GM21576 (cell line): ENCODE measurements around the gene CRNN.

Experiments used
- ATAC-seq: cut with Tn5 transposase; IDR thresholded peaks from one replicate; pipeline ENCODE4 v1.9.1; 2021; ENCODE audit warnings: mild to moderate bottlenecking, moderate library complexity; ENCODE audit not compliant: unreplicated experiment

The CRNN gene

GRCh38 chr1:152426731-152427130, 12.7 kb upstream of the CRNN start:
- ATAC-seq = no peak

GRCh38 chr1:152419917-152420316, 5.9 kb upstream of the CRNN start:
- ATAC-seq = no peak

GRCh38 chr1:152415454-152416227, 1.6 kb upstream of the CRNN start:
- no peak for ATAC-seq

GRCh38 chr1:152412756-152413155, 1.3 kb downstream of the CRNN start:
- ATAC-seq = no peak

GRCh38 chr1:152411134-152411533, 2.9 kb downstream of the CRNN start:
- ATAC-seq = no peak

- no peak for ATAC-seq
Measured at GRCh38 chr1:152410599-152410998, 3.5 kb downstream of the CRNN start.

GRCh38 chr1:152410028-152410427, 4.0 kb downstream of the CRNN start:
- ATAC-seq = no peak

- ATAC-seq = no peak
Measured at GRCh38 chr1:152408664-152409063, 5.4 kb downstream of the CRNN start.

- no peak for ATAC-seq
Measured at GRCh38 chr1:152398812-152399698, 15.0 kb downstream of the CRNN start.

- ATAC-seq = no peak
Measured at GRCh38 chr1:152397474-152397873, 16.6 kb downstream of the CRNN start.

GRCh38 chr1:152394151-152394550, 19.9 kb downstream of the CRNN start:
- no peak for ATAC-seq

- no peak for ATAC-seq
Measured at GRCh38 chr1:152392909-152393308, 21.2 kb downstream of the CRNN start.

GRCh38 chr1:152388889-152389288, 25.2 kb downstream of the CRNN start:
- no peak for ATAC-seq

GRCh38 chr1:152386940-152387339, 27.1 kb downstream of the CRNN start:
- no peak for ATAC-seq

- no peak for ATAC-seq
Measured at GRCh38 chr1:152380932-152381331, 33.1 kb downstream of the CRNN start.

GRCh38 chr1:152374451-152374850, 39.6 kb downstream of the CRNN start:
- ATAC-seq = no peak

- ATAC-seq = no peak
Measured at GRCh38 chr1:152372672-152373071, 41.4 kb downstream of the CRNN start.

GRCh38 chr1:152367436-152367835, 46.6 kb downstream of the CRNN start:
- no peak for ATAC-seq

- ATAC-seq = no peak
Measured at GRCh38 chr1:152359906-152360305, 54.2 kb downstream of the CRNN start, which contains the start of gene FLG2. Gene FLG2 (minus strand): TSS chr1:152360006. CDS start chr1:152358884, 1,122 bp downstream.
